Lower leg skin (tissue), 3 donors: Measurements from ENCODE around the gene CREB5.

Source experiments
- POLR2A ChIP-seq, 2 donors: fragments of 450-650 bp; IDR thresholded peaks; one replicate each; pipeline ENCODE4 v1.6.1; 2016 to 2017; ENCODE audit warnings: antibody characterized with exemption in 2 of 2, mild to moderate bottlenecking in 1 of 2, moderate library complexity in 1 of 2
- TF ChIP-seq, protein P1 (sequence below), 3 donors: fragments of 450-650 bp; IDR thresholded peaks; one replicate each; pipeline ENCODE4 v1.5.1; 2016; ENCODE audit warnings: antibody characterized with exemption in 3 of 3, mild to moderate bottlenecking in 3 of 3, moderate library complexity in 2 of 3

DNA sequence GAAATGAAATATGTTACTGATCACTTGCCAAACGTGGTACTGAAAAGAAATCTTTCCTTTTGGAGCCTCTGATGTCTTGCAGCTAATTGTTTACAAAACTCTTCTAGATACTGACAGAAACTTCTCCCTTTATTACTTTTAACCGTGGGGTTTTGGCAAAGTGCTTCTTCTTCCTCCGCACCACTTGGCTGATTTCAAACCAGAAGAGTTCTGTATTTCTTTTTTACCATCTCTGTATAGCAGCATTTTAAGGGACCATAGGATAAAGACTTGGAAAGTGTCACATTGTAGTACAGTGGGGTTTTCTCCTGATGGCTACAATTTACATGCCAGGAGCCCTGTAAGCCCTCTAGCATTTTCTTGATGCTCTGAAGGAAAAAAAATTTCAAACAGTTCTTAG, 21.9 kb upstream of the CREB5 start:
- TF ChIP-seq, protein P1, sequence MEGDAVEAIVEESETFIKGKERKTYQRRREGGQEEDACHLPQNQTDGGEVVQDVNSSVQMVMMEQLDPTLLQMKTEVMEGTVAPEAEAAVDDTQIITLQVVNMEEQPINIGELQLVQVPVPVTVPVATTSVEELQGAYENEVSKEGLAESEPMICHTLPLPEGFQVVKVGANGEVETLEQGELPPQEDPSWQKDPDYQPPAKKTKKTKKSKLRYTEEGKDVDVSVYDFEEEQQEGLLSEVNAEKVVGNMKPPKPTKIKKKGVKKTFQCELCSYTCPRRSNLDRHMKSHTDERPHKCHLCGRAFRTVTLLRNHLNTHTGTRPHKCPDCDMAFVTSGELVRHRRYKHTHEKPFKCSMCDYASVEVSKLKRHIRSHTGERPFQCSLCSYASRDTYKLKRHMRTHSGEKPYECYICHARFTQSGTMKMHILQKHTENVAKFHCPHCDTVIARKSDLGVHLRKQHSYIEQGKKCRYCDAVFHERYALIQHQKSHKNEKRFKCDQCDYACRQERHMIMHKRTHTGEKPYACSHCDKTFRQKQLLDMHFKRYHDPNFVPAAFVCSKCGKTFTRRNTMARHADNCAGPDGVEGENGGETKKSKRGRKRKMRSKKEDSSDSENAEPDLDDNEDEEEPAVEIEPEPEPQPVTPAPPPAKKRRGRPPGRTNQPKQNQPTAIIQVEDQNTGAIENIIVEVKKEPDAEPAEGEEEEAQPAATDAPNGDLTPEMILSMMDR (IDR thresholded peaks at IDR 0.05) = no peak
- no peak for TF ChIP-seq POLR2A (IDR thresholded peaks at IDR 0.05)
